GM15510 (cell line): ENCODE results near the gene DHDH.

ENCODE experiments used
- POLR2A ChIP-seq: IDR thresholded peaks from 3 replicates; pipeline ENCODE4 v1.6.1; 2011; ENCODE audit warnings: borderline replicate concordance; ENCODE audit not compliant: insufficient read length; ENCODE audit errors: extremely low read depth

Gene DHDH

GRCh38 chr19:48968813-48969218 lies 35.3 kb downstream of the DHDH start:
- no peak for TF ChIP-seq POLR2A

GRCh38 chr19:48969276-48970138 lies 36.0 kb downstream of the DHDH start:
- TF ChIP-seq POLR2A, result no peak

- TF ChIP-seq POLR2A, result no peak
These were observed 36.8 kb downstream of the DHDH start for GRCh38 chr19:48970139-48970766.

GRCh38 chr19:48970923-48971395 lies 37.5 kb downstream of the DHDH start:
- no peak for TF ChIP-seq POLR2A

GRCh38 chr19:48975947-48976847 lies 42.7 kb downstream of the DHDH start:
- no peak for TF ChIP-seq POLR2A

DNA sequence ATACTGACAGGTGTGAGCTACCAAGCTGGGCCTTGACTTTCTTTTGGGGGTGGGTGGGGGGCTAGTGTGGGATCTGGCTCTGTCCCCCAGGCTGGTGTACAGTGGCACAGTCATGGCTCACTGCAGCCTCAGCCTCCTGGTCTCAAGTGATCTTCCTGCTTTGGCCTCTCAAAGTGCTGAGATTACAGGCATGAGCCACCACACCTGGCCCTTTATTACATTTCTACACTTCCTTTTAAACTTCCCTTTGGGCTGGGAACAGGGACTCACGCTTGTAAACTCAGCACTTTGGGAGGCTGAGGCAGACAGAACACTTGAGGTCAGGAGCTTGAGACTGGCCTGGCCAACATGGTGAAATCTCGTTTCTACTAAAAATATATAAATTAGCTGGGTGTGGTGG lies 43.6 kb downstream of the DHDH start:
- TF ChIP-seq POLR2A, result no peak

DNA sequence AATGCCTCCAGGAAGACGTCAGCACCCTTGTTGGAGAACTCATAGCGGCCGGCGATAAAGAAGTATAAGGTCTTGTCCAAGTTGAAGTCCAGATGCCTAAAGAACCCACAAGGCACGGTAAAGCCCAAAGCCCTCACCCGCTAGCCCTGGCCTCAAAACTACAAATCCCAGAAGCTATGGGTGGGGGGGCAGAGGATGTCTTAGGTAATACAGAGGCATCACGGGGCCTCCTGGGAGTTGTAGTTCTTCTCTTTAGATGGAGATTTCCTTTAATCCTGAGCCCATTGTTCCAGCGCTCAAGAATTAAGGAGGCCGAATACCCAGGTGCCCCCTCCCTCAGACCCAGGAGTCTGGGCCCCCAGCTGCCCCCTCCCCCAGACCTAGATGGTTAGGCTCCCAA lies 48.8 kb downstream of the DHDH start:
- no peak for TF ChIP-seq POLR2A

DNA sequence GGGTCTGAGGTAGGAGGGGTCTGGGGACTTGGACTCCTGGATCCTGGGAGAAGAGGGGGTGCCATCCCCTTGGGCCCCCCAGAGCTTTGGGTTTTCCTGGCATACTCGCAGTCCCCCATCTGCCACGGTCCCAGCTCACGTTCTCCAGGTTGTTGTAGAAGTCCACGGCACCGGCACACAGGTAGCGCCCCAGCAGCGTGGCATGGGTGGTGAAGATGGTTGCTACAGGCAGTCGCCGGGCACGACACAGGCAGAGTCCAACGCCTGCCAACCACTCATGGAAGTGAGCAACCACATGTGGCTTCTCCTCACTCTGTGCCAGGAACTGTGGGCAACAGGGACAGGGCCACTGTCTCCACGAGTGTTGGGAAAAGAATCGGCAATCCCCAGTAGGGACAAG lies 52.2 kb downstream of the DHDH start:
- TF ChIP-seq POLR2A, result no peak

DNA sequence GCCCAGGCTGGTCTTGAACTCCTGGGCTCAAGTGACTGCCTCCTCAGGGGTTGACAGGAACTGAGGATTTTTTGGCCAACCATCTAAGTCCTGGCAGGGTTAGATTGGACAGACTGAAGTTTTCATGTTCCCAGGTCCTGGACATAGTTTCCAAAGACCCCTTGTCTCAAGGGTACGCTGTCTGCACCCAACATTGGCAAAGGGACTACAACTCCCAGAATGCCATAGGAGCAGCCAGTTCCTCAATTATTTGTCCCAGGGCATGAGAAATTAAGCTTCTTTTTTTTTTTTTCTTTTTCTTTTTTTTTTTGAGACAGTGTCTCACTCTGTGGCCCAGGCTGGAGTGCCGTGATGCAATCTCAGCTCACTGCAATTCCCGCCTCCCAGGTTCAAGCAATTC lies 52.7 kb downstream of the DHDH start:
- no peak for TF ChIP-seq POLR2A

DNA sequence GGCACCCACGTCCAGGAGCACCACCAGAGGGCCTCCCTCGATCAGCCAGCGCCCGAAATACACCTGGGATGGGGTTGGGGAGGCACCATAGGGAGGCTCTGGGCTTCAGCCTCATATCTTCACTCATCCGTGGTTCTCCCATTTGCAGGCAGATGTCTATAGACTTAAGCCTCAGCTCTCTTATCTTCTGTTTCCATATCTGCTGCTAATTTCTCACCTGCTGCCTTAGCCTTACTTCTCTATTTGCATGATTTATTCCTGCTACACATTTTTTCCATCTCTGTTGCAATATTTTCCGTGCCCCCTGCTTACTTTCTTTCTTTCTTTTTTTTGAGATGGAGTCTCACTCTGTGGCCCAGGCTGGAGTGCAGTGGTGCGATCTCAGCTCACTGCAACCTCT lies 53.8 kb downstream of the DHDH start:
- no peak for TF ChIP-seq POLR2A

GRCh38 chr19:48988286-48988685 lies 54.8 kb downstream of the DHDH start:
- TF ChIP-seq POLR2A, result no peak

DNA sequence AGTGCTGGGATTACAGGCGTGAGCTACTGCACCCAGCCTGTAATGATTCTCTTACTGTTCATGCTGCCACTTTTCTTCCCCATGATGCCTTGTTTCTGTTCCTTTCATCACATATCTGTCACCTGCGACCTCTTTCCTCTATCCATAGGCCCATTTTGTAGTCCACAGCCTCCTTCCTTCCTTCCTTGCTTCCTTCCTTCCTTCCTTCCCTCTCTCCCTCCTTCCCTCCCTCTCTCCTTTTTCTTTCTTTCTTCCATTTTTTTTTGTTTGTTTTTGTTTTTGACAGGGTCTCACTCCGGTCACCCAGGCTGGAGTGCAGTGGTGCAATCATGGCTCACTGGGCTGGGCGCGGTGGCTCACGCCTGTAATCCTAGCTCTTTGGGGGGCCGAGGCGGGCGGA lies 55.4 kb downstream of the DHDH start:
- TF ChIP-seq POLR2A, result no peak

GRCh38 chr19:48989701-48990291 lies 56.3 kb downstream of the DHDH start:
- TF ChIP-seq POLR2A, result no peak

GRCh38 chr19:48990400-48990799 lies 56.9 kb downstream of the DHDH start:
- no peak for TF ChIP-seq POLR2A
